GM12878 (cell line): ENCODE data around the gene PSMB9. TPM values are rescaled to one million over a fixed set of nuclear protein-coding genes. Genes with fewer than 3 reads are reported as not detected.

Experiments
- ATAC-seq: fragments of 200-7000 bp; cut with Tn5 transposase; 3 replicates; pipeline ENCODE4 v1.9.1; 2020; ENCODE audit warnings: mild to moderate bottlenecking, moderate library complexity
- BruUV-seq: library from RNA; stranded (reverse); fragments of 400-500 nt; replicated peaks from 2 replicates; lab custom pipeline; 2021; lab: Mats Ljungman, UMichigan
- CTCF ChIA-PET: fragments of 300-600 bp; sonication (Branson Sonifier 250); formaldehyde crosslinking; extraction: SDS; loops from one replicate; lab custom pipeline; 2021; ENCODE audit warnings: inconsistent platforms; lab: Yijun Ruan, JAX
- POLR2A ChIA-PET: fragments of 350-600 bp; formaldehyde crosslinking; extraction: SDS; loops from one replicate; lab custom pipeline; 2021; ENCODE audit warnings: inconsistent platforms; lab: Charles Lee
- RAD21 ChIA-PET: fragments of 300-600 bp; sonication (Branson Sonifier 250); formaldehyde crosslinking; loops from one replicate; lab custom pipeline; 2023; ENCODE audit warnings: antibody characterized with exemption; ENCODE audit not compliant: unreplicated experiment; lab: Charles Lee
- SMC1A ChIA-PET: fragments of 300-600 bp; sonication (Branson Sonifier 250); formaldehyde crosslinking; loops from one replicate; lab custom pipeline; 2023; ENCODE audit not compliant: unreplicated experiment, uncharacterized antibody; lab: Charles Lee
- DNase-seq: peaks from one replicate; pipeline ENCODE4 v3.0.0-alpha.2; 2011; ENCODE audit warnings: low read depth, low spot score
- FAIRE-seq: peaks from 3 replicates; lab custom pipeline; 2011; peaks lifted over from hg19 to GRCh38; lab: Jason Lieb, UNC
- H2AFZ ChIP-seq: 2 replicates; pipeline ENCODE4 v1.6.0; 2011; ENCODE audit warnings: low read depth, low read length, control low read depth; ENCODE audit not compliant: control insufficient read depth
- H3K27ac ChIP-seq: 2 replicates; pipeline ENCODE4 v1.5.1; 2011; ENCODE audit warnings: control low read depth; ENCODE audit not compliant: control insufficient read depth, insufficient read depth
- H3K27me3 ChIP-seq, 2 experiments: replicated peaks in 1 of 2; 2 replicates each; pipeline versions ENCODE4 v1.6.0 to v1.6.1; 2011; ENCODE audit warnings: low read length in 1 of 2; ENCODE audit not compliant: control insufficient read depth in 2 of 2, insufficient read depth in 2 of 2
- H3K36me3 ChIP-seq, 2 experiments: 2 replicates each; pipeline ENCODE4 v1.5.1; 2011; ENCODE audit warnings: low read length in 1 of 2; ENCODE audit not compliant: control insufficient read depth in 2 of 2, insufficient read depth in 2 of 2
- H3K4me1 ChIP-seq: 2 replicates; pipeline ENCODE4 v1.6.1; 2011; ENCODE audit warnings: mild to moderate bottlenecking, low read length, moderate library complexity, mixed read lengths; ENCODE audit not compliant: control insufficient read depth, insufficient read depth
- H3K4me2 ChIP-seq: 2 replicates; pipeline ENCODE4 v1.6.0; 2011; ENCODE audit warnings: control low read depth; ENCODE audit not compliant: control insufficient read depth, insufficient read depth
- H3K4me3 ChIP-seq: fragments of 200-600 bp; sonication (generic); 2 replicates; pipeline ENCODE4 v1.5.1; 2016
- H3K79me2 ChIP-seq: 2 replicates; pipeline ENCODE4 v1.6.0; 2011; ENCODE audit warnings: low read length; ENCODE audit not compliant: control insufficient read depth, insufficient read depth
- H3K9ac ChIP-seq: 2 replicates; pipeline ENCODE4 v1.8.0; 2011; ENCODE audit warnings: low read length, control low read depth, mixed read lengths; ENCODE audit not compliant: control insufficient read depth, insufficient read depth
- H3K9me3 ChIP-seq: replicated peaks from 3 replicates; pipeline ENCODE4 v1.5.1; 2011; ENCODE audit warnings: mild to moderate bottlenecking, low read length; ENCODE audit not compliant: control insufficient read depth, insufficient read depth
- H4K20me1 ChIP-seq: 2 replicates; pipeline ENCODE4 v1.6.0; 2011; ENCODE audit not compliant: control insufficient read depth, insufficient read depth
- EZH2 ChIP-seq: IDR thresholded peaks from 2 replicates; pipeline ENCODE4 v1.6.1; 2012; ENCODE audit warnings: low read depth, mild to moderate bottlenecking, control low read depth, inconsistent platforms, low read length, borderline replicate concordance; ENCODE audit not compliant: control insufficient read depth
- FOXK2 ChIP-seq: fragments of 450-650 bp; IDR thresholded peaks from 2 replicates; pipeline ENCODE4 v1.6.1; 2017; ENCODE audit warnings: mild to moderate bottlenecking, moderate library complexity
- GATAD2B ChIP-seq: fragments of 450-650 bp; conservative IDR thresholded peaks from 2 replicates; pipeline ENCODE4 v1.6.1; 2017; ENCODE audit warnings: low read depth, mild to moderate bottlenecking, moderate library complexity
- IRF4 ChIP-seq: IDR thresholded peaks from 2 replicates; pipeline ENCODE4 v1.6.1; 2011; ENCODE audit warnings: low read depth, low read length
- MEF2B ChIP-seq: fragments of 450-650 bp; IDR thresholded peaks from 2 replicates; pipeline ENCODE4 v1.6.1; 2018; ENCODE audit warnings: mild to moderate bottlenecking, moderate library complexity; ENCODE audit not compliant: partially characterized antibody, poor library complexity, severe bottlenecking
- NR2F1 ChIP-seq: fragments of 450-650 bp; conservative IDR thresholded peaks from 2 replicates; pipeline ENCODE4 v1.6.1; 2017; ENCODE audit warnings: mild to moderate bottlenecking
- SUPT20H ChIP-seq: IDR thresholded peaks from 2 replicates; pipeline ENCODE4 v1.6.1; 2011; ENCODE audit warnings: low read depth, mild to moderate bottlenecking, low read length, moderate library complexity, borderline replicate concordance; ENCODE audit not compliant: control insufficient read depth
- TCF3 ChIP-seq: IDR thresholded peaks from 2 replicates; pipeline ENCODE4 v1.6.1; 2012; ENCODE audit warnings: low read depth, mild to moderate bottlenecking, low read length, borderline replicate concordance; ENCODE audit not compliant: insufficient read depth
- whole genome bisulfite sequencing: methylation state at CpG from one replicate; pipeline ENCODE4 v1.1.6; 2016; ENCODE audit warnings: low lambda C conversion rate; ENCODE audit not compliant: insufficient replicate concordance, insufficient coverage; ENCODE audit errors: missing lambda C conversion rate; 5-methylcytosine and 5-hydroxymethylcytosine counted together
- in situ Hi-C: fragments of 300-500 bp; cut with MboI; formaldehyde crosslinking; loops from 9 replicates; pipeline ENCODE4 v1.14.3; 2018; ENCODE audit warnings: mixed read lengths
- intact Hi-C: fragments of 100-400 bp; cut with micrococcal nuclease; formaldehyde crosslinking; loops from one replicate; pipeline ENCODE4 v1.14.2; 2022; ENCODE audit not compliant: unreplicated experiment
- polyA plus RNA-seq, 11 experiments: library from polyadenylated mRNA; depleted of rRNA in 4 of 11; unstranded in 6 of 11; stranded (reverse) in 5 of 11; fragments of >200 nt; fragmentation: Nextera tagmentation in 4 of 11; fragmentation: Illumina TruSeq in 1 of 11; extraction: Ambion mirVana in 4 of 11; extraction: Trizol in 1 of 11; gene quantifications; 1 replicate in 1 of 11; 2 replicates in 10 of 11; pipeline versions ENCODE4 v1.2.1 to v1.2.3, GENCODE V29; 2011 to 2016; ENCODE audit warnings: inconsistent platforms in 2 of 11, missing spikeins in 2 of 11, low read depth in 1 of 11
- total RNA-seq, 4 experiments: library from RNA; depleted of rRNA in 3 of 4; stranded (reverse); fragments of >200 nt in 3 of 4; fragmentation: Illumina TruSeq in 1 of 4; extraction: Trizol in 1 of 4; gene quantifications; 2 replicates each; pipeline versions ENCODE4 v1.2.1 to v1.2.3, GENCODE V29; 2013 to 2021
- TF ChIP-seq, protein P1 (sequence below): fragments of 450-650 bp; formaldehyde crosslinking; IDR thresholded peaks from 2 replicates; pipeline ENCODE4 v1.4.0; 2020; ENCODE audit warnings: mild to moderate bottlenecking, moderate library complexity

PSMB9 gene
- total and polyA plus RNA-seq, 10 of the 15 experiments (the other 5 are each of a cell fraction or from before 2014, with no cell fraction given) = 167 to 517 (median 275) TPM

DNA sequence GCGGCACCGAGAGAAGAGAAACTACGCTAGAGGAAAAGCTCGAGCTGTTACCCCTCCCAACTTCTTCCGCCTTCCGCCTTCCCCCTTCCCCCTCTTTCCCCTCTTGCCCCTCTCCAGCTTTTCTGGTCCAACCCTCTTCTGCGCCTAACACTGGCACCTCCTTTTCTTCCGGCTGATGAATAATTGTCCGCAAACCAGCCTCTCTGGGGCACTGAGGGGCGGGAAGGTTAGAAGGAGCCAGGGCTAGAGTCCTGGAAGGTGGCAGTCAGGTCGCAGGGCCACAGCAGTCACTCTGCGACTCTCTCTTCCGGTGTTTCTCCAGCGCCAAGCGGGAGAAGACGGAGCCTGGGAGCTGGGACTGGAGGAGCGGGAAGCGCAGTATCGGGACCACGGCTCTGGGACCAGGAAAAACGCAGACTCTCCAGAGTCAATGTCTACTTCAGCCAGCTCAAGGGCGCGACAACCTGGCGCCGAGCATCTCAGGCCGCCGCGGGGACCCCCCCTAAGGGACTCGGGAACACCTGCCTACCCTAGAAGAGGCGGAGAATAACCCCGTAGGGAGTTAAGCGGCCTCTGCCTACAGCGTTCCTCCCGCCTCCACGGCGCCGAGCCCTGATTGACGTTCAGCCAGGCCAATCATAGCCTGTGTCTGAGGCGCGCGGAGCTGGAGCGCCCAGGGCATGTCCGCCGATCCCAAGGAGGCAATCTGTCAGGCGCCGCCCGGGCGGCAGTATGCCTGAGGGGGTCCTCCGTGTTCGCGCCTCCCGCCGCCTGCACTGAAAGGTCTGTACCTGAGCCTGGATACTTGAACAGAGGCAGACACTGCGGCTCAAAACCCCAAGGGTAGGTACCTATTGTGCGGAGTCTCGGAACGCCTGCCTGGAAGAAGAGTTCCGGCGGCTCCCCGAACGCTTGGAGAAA, 40.4 kb downstream of the PSMB9 start (continued):
- no peak for TF ChIP-seq EZH2
- TF ChIP-seq MEF2B = peak; percentile 83
- TF ChIP-seq SUPT20H = no peak
- TF ChIP-seq GATAD2B = 0 out of 2 replicates have a peak, but pooled peaks have one; percentile 34
- peak; percentile 64; the same call in 1 of the 2 replicates for TF ChIP-seq TCF3
- TF ChIP-seq IRF4 = no peak

DNA sequence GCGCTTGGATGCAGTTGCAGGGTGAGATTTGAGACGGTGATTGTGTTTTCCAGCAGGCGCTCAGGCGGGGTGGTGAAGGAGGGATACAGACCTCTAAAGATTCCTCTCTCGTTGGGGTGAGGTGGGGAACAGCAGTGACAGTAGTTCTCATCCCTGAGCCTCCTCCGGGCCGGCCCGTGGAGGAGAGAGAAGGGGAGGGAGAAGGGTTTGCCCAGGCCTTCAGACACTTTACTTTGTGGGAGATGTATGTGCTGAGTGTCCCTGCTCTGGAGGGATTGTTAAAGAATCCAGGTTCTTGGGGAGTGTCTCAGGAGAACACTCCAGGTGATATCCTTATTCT, 41.0 kb downstream of the PSMB9 start:
- TSS peak; percentile 61 for BruUV-seq
- SMC1A ChIA-PET = interaction anchor here (1.1 to 6.7 kb wide), 17 partner anchors 23 to 98 kb away, joined by 3 to 51 read pairs (median 5); partner anchors contain the start of genes HLA-DMA and HLA-DMB
- Histone ChIP-seq H3K4me3 (peak overlapping the region; percentile 81), H3K9ac (peak overlapping the region; percentile 88), H3K9me3 (no peaks in the 10 kb centered on the region), H3K4me1 (peaks cover 12% of the 10 kb centered on the region), H3K4me2 (peak overlapping the region; percentile 63), H3K79me2 (peaks cover 28% of the 10 kb centered on the region), H3K27ac (peak overlapping the region; percentile 90), H3K36me3 (no peaks in the 10 kb centered on the region), H4K20me1 (no peaks in the 10 kb centered on the region), H3K27me3 (no peaks in the 10 kb centered on the region), H2AFZ (peak overlapping the region; percentile 90)
- 0% methylated on average over 7 of the region's 8 CpGs for WGBS
- CTCF ChIA-PET = interaction anchor here (0.7 to 5.2 kb wide), 12 partner anchors 8 to 302 kb away, joined by 3 to 61 read pairs (median 7); partner anchors contain the start of genes HLA-DMA and TAP2
- in situ Hi-C loops = no loop called here
- TF ChIP-seq NR2F1 (no peak), FOXK2 (no peak)
- TF ChIP-seq, protein P1, sequence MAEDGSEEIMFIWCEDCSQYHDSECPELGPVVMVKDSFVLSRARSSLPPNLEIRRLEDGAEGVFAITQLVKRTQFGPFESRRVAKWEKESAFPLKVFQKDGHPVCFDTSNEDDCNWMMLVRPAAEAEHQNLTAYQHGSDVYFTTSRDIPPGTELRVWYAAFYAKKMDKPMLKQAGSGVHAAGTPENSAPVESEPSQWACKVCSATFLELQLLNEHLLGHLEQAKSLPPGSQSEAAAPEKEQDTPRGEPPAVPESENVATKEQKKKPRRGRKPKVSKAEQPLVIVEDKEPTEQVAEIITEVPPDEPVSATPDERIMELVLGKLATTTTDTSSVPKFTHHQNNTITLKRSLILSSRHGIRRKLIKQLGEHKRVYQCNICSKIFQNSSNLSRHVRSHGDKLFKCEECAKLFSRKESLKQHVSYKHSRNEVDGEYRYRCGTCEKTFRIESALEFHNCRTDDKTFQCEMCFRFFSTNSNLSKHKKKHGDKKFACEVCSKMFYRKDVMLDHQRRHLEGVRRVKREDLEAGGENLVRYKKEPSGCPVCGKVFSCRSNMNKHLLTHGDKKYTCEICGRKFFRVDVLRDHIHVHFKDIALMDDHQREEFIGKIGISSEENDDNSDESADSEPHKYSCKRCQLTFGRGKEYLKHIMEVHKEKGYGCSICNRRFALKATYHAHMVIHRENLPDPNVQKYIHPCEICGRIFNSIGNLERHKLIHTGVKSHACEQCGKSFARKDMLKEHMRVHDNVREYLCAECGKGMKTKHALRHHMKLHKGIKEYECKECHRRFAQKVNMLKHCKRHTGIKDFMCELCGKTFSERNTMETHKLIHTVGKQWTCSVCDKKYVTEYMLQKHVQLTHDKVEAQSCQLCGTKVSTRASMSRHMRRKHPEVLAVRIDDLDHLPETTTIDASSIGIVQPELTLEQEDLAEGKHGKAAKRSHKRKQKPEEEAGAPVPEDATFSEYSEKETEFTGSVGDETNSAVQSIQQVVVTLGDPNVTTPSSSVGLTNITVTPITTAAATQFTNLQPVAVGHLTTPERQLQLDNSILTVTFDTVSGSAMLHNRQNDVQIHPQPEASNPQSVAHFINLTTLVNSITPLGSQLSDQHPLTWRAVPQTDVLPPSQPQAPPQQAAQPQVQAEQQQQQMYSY = no peak
- peak; percentile 42 for ATAC-seq
- POLR2A ChIA-PET = interaction anchor here (0.9 to 3.3 kb wide), 15 partner anchors 9 to 181 kb away, joined by 3 to 23 read pairs (median 4); partner anchors contain the start of genes HLA-DMA, HLA-DMB, HLA-DPA1 and HLA-DPB1
- RAD21 ChIA-PET = interaction anchor here (0.6 to 5.0 kb wide), 17 partner anchors 9 to 470 kb away, joined by 3 to 34 read pairs (median 4); partner anchors contain the start of genes HLA-DMA, HLA-DMB, HLA-DPB1 and PSMB9
- no peak for FAIRE-seq
- intact Hi-C loops = no loop called here
- DNase-seq = no peak
